ENCODE measurements around the gene THSD4.

- no peak for TF ChIP-seq EZH2phosphoT487 (IDR thresholded peaks at IDR 0.05; ENCODE audit: borderline replicate concordance)
- TF ChIP-seq CTCF (conservative IDR thresholded peaks at IDR 0.05; ENCODE audit: low read length) = no peak
Measured at GRCh38 chr15:71413419-71413818, 298.1 kb downstream of the THSD4 start.

Data from Loucy (cell line).